KMS-11 (cell line): Measurements from ENCODE around the gene RFX5.

Experiments
- H2AFZ ChIP-seq: fragments of 200-600 bp; sonication (generic); 2 replicates; pipeline ENCODE4 v1.6.1; 2016; ENCODE audit warnings: antibody characterized with exemption, mixed run types, low read depth
- H3K27ac ChIP-seq: fragments of 200-600 bp; sonication (generic); 2 replicates; pipeline ENCODE4 v1.6.1; 2016; ENCODE audit warnings: mild to moderate bottlenecking, mixed run types
- H3K27me3 ChIP-seq: fragments of 200-600 bp; sonication (generic); 2 replicates; pipeline ENCODE4 v1.6.1; 2017; ENCODE audit warnings: mild to moderate bottlenecking, low read depth, mixed run types, moderate library complexity; ENCODE audit not compliant: insufficient read depth
- H3K36me3 ChIP-seq: fragments of 200-600 bp; sonication (generic); 2 replicates; pipeline ENCODE4 v1.6.1; 2017; ENCODE audit warnings: mild to moderate bottlenecking, mixed run types; ENCODE audit not compliant: insufficient read depth
- H3K4me1 ChIP-seq: fragments of 200-600 bp; sonication (generic); 2 replicates; pipeline ENCODE4 v1.6.1; 2016; ENCODE audit warnings: mild to moderate bottlenecking, low read depth, mixed run types; ENCODE audit not compliant: poor library complexity, severe bottlenecking
- H3K4me2 ChIP-seq: fragments of 200-600 bp; sonication (generic); 2 replicates; pipeline ENCODE4 v1.7.0; 2016; ENCODE audit warnings: mild to moderate bottlenecking, mixed run types
- H3K4me3 ChIP-seq: fragments of 200-600 bp; sonication (generic); IDR thresholded peaks from 2 replicates; pipeline ENCODE4 v1.6.1; 2017; ENCODE audit warnings: low read depth, low read length, mixed read lengths; ENCODE audit not compliant: insufficient read depth
- H3K79me2 ChIP-seq: fragments of 200-600 bp; sonication (generic); 2 replicates; pipeline ENCODE4 v1.6.1; 2016; ENCODE audit warnings: low read depth, mixed run types; ENCODE audit not compliant: insufficient read depth
- H3K9ac ChIP-seq: fragments of 200-600 bp; sonication (generic); 2 replicates; pipeline ENCODE4 v1.6.1; 2016; ENCODE audit warnings: mild to moderate bottlenecking, mixed run types
- H4K20me1 ChIP-seq: fragments of 200-600 bp; sonication (generic); 2 replicates; pipeline ENCODE4 v1.6.1; 2016; ENCODE audit warnings: mild to moderate bottlenecking, mixed run types; ENCODE audit not compliant: insufficient read depth
- CTCF ChIP-seq: fragments of 200-600 bp; sonication (generic); conservative IDR thresholded peaks from 2 replicates; pipeline ENCODE4 v1.6.1; 2017; ENCODE audit warnings: low read depth, mild to moderate bottlenecking, antibody characterized with exemption, low read length, moderate library complexity, mixed read lengths

Gene RFX5

DNA sequence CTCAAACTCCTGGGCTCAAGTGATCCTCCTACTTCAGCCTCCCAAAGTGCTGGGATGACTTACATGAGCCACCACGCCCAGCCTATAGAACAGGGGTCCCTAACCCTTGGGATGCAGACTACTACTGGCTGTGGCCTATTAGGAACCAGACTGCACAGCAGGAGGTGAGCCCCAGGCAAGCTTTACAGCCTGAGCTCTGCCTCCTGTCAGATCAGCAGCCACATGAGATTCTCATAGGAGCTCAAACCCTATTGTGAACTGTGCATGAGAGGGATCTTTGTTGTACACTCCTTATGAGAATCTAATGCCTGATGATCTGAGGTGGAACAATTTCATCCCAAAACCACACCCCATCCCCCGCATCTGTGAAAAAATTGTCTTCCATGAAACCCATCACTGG, 39.0 kb upstream of the RFX5 start:
- Histone ChIP-seq H3K4me3 (no peak overlapping the region), H4K20me1 (no peaks in the 10 kb centered on the region), H3K36me3 (no peaks in the 10 kb centered on the region), H3K4me1 (no peaks in the 10 kb centered on the region), H3K4me2 (no peak overlapping the region), H3K9ac (no peak overlapping the region), H3K27me3 (no peaks in the 10 kb centered on the region), H3K79me2 (no peaks in the 10 kb centered on the region), H2AFZ (no peak overlapping the region), H3K27ac (no peak overlapping the region)
- no peak for TF ChIP-seq CTCF

- TF ChIP-seq CTCF: no peak
- Histone ChIP-seq H3K27ac (no peak overlapping the region), H4K20me1 (no peaks in the 10 kb centered on the region), H3K4me1 (no peaks in the 10 kb centered on the region), H3K9ac (no peak overlapping the region), H3K4me2 (no peak overlapping the region), H3K27me3 (no peaks in the 10 kb centered on the region), H3K4me3 (no peak overlapping the region), H3K79me2 (no peaks in the 10 kb centered on the region), H3K36me3 (no peaks in the 10 kb centered on the region), H2AFZ (no peak overlapping the region)
Measured at GRCh38 chr1:151384584-151384983, 37.5 kb upstream of the RFX5 start.

DNA sequence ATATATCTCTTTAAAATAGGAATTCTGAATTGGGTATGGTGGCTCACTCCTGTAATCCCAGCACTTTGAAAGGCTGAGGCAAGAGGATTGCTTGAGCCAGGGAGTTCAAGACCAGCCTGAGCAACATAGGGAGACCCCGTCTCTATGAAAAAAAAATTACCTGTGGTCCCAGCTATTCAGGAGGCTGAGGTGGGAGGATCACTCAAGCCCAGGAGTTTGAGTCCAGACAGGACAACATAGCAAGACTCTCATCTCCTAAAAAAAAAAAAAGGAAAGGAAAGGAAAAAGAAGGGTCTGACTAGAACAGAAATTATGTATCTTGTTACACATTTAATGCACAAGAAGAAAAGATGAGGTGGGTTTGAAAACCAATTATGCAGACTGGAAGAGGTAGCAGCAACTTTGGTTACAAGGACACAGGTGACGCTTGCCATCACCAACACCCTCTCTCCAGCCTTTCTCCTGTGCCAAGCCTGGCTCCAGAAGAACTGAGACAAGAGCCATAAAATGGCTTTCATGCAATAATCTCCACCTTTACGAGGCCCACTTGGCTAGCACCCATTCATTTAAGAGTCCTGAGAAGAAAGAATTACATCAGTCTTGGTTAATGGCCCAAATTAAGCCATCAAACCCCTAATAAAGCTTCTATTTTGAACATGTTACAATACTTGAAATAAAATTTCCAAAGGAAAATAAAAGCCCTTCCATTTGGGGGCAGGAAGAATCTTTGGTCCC, 30.3 kb upstream of the RFX5 start:
- H3K27ac ChIP-seq: no peak overlapping the region
- no peaks in the 10 kb centered on the region for H3K27me3 ChIP-seq
- H3K9ac ChIP-seq: no peak overlapping the region
- TF ChIP-seq CTCF: no peak
- H3K4me1 ChIP-seq: no peaks in the 10 kb centered on the region
- no peak overlapping the region for H3K4me3 ChIP-seq
- no peak overlapping the region for H2AFZ ChIP-seq
- no peaks in the 10 kb centered on the region for H3K36me3 ChIP-seq
- no peaks in the 10 kb centered on the region for H3K79me2 ChIP-seq
- H4K20me1 ChIP-seq: no peaks in the 10 kb centered on the region
- H3K4me2 ChIP-seq: no peak overlapping the region

- Histone ChIP-seq H4K20me1 (no peaks in the 10 kb centered on the region), H3K4me3 (no peak overlapping the region), H3K36me3 (no peaks in the 10 kb centered on the region), H3K4me2 (no peak overlapping the region), H3K27ac (no peak overlapping the region), H3K9ac (no peak overlapping the region), H3K27me3 (no peaks in the 10 kb centered on the region), H3K79me2 (no peaks in the 10 kb centered on the region), H3K4me1 (no peaks in the 10 kb centered on the region), H2AFZ (no peak overlapping the region)
- TF ChIP-seq CTCF: no peak
Measured at GRCh38 chr1:151373196-151373595, 26.1 kb upstream of the RFX5 start.
